NOMO-1 treated with dmso at 0.1 percent for 144 hours (cell line): ENCODE data around the gene FEM1C.
"Not testable (repeated sequence)": the region's sequence is repeated elsewhere in the genome, so short reads cannot be mapped to it uniquely, and the experiment has no call there.

Source experiments
- DNase-seq: peaks from one replicate; lab custom pipeline; 2025; ENCODE audit not compliant: unreplicated experiment; lab: John Stamatoyannopoulos, UW

FEM1C gene

GRCh38 chr5:115480271-115480670 is 64.3 kb downstream of the FEM1C start:
- DNase-seq = no peak

- not testable (repeated sequence) for DNase-seq
Observed at GRCh38 chr5:115479166-115479873, 65.3 kb downstream of the FEM1C start.

GRCh38 chr5:115478281-115478680 is 66.3 kb downstream of the FEM1C start:
- no peak for DNase-seq

- DNase-seq = no peak
Observed at GRCh38 chr5:115477581-115477980, 67.0 kb downstream of the FEM1C start.

- DNase-seq = no peak
Observed at GRCh38 chr5:115475788-115476187, 68.8 kb downstream of the FEM1C start.

GRCh38 chr5:115472271-115473025 is 72.1 kb downstream of the FEM1C start:
- no peak for DNase-seq

GRCh38 chr5:115471345-115472063 is 73.1 kb downstream of the FEM1C start:
- DNase-seq = no peak

- DNase-seq = no peak
Observed at GRCh38 chr5:115470921-115471320, 73.7 kb downstream of the FEM1C start.
